ENCODE results near the gene PSD4. TPM values are rescaled to one million over a fixed set of nuclear protein-coding genes. Genes with fewer than 3 reads are reported as not detected.

Gene PSD4
- total RNA-seq, 1 experiment from 2014 or later, result 46.6 TPM

- H3K27ac ChIP-seq (ENCODE audit: low read length), result no peak overlapping the region
- H3K4me1 ChIP-seq (ENCODE audit: insufficient read depth, low read length), result peaks cover 19% of the 10 kb centered on the region
- intact Hi-C loops (cut with micrococcal nuclease), result no loop called here
- H3K79me2 ChIP-seq (ENCODE audit: low read length), result peaks cover 39% of the 10 kb centered on the region
- ATAC-seq (no peak), DNase-seq (no peak)
- ChIA-PET POLR2A (ENCODE audit: unreplicated experiment) (no interaction called here), CTCF (interaction anchor here (0.6 kb wide), 1 partner anchor 24 kb away, joined by 3 read pairs; no protein-coding TSS in a partner anchor)
- no peaks in the 10 kb centered on the region for H3K9me2 ChIP-seq (replicated peaks; ENCODE audit: low read length)
- H3K36me3 ChIP-seq (ENCODE audit: low read depth, low read length), result no peaks in the 10 kb centered on the region
- no peaks in the 10 kb centered on the region for H3K27me3 ChIP-seq (ENCODE audit: low read length)
- no peak overlapping the region for H3K9ac ChIP-seq (ENCODE audit: low read length)
- BruUV-seq (replicated peaks), result no TSS peak
- H3K4me2 ChIP-seq (ENCODE audit: low read length), result no peak overlapping the region
- no peak overlapping the region for H3K4me3 ChIP-seq (ENCODE audit: low read length)
- no peak overlapping the region for H2AFZ ChIP-seq (ENCODE audit: low read length)
- TF ChIP-seq EZH2phosphoT487 (IDR thresholded peaks at IDR 0.05; ENCODE audit: borderline replicate concordance, low read length), result no peak
- no peak for TF ChIP-seq CTCF (conservative IDR thresholded peaks at IDR 0.05; ENCODE audit: low read depth, low read length)
- TF ChIP-seq EZH2 (IDR thresholded peaks at IDR 0.05; ENCODE audit: low read length, unreplicated experiment), result no peak
- no peaks in the 10 kb centered on the region for H4K20me1 ChIP-seq (ENCODE audit: low read length)
- H3F3A ChIP-seq (ENCODE audit: low read length, unreplicated experiment), result no peaks in the 10 kb centered on the region
- no peaks in the 10 kb centered on the region for H3K9me3 ChIP-seq (ENCODE audit: low read length)
Observed at GRCh38 chr2:113162173-113162572, 11.6 kb upstream of the PSD4 start.

GRCh38 chr2:113162869-113163268 lies 10.9 kb upstream of the PSD4 start:
- Histone ChIP-seq H3K9ac (ENCODE audit: low read length) (no peak overlapping the region), H4K20me1 (ENCODE audit: low read length) (no peaks in the 10 kb centered on the region), H3K4me1 (ENCODE audit: insufficient read depth, low read length) (peaks cover 17% of the 10 kb centered on the region), H3K4me2 (ENCODE audit: low read length) (no peak overlapping the region), H2AFZ (ENCODE audit: low read length) (no peak overlapping the region), H3F3A (ENCODE audit: low read length, unreplicated experiment) (no peaks in the 10 kb centered on the region), H3K9me2 (replicated peaks; ENCODE audit: low read length) (no peaks in the 10 kb centered on the region), H3K9me3 (ENCODE audit: low read length) (no peaks in the 10 kb centered on the region), H3K27me3 (ENCODE audit: low read length) (no peaks in the 10 kb centered on the region), H3K79me2 (ENCODE audit: low read length) (peaks cover 34% of the 10 kb centered on the region), H3K4me3 (ENCODE audit: low read length) (no peak overlapping the region), H3K27ac (ENCODE audit: low read length) (no peak overlapping the region), H3K36me3 (ENCODE audit: low read depth, low read length) (no peaks in the 10 kb centered on the region)
- intact Hi-C loops (cut with micrococcal nuclease), result no loop called here
- TF ChIP-seq CTCF (conservative IDR thresholded peaks at IDR 0.05; ENCODE audit: low read depth, low read length), result no peak
- no peak for TF ChIP-seq EZH2phosphoT487 (IDR thresholded peaks at IDR 0.05; ENCODE audit: borderline replicate concordance, low read length)
- no peak for TF ChIP-seq EZH2 (IDR thresholded peaks at IDR 0.05; ENCODE audit: low read length, unreplicated experiment)
- DNase-seq, result no peak
- no peak for ATAC-seq
- ChIA-PET POLR2A (ENCODE audit: unreplicated experiment) (no interaction called here), CTCF (interaction anchor here (0.6 kb wide), 1 partner anchor 25 kb away, joined by 3 read pairs; no protein-coding TSS in a partner anchor)
- BruUV-seq (replicated peaks), result no TSS peak

- intact Hi-C loops (cut with micrococcal nuclease), result no loop called here
- H2AFZ ChIP-seq (ENCODE audit: low read length), result no peak overlapping the region
- no peak overlapping the region for H3K4me2 ChIP-seq (ENCODE audit: low read length)
- H4K20me1 ChIP-seq (ENCODE audit: low read length), result no peaks in the 10 kb centered on the region
- H3K9ac ChIP-seq (ENCODE audit: low read length), result no peak overlapping the region
- CTCF ChIA-PET, result no interaction called here
- no peaks in the 10 kb centered on the region for H3K9me2 ChIP-seq (replicated peaks; ENCODE audit: low read length)
- H3K27ac ChIP-seq (ENCODE audit: low read length), result no peak overlapping the region
- POLR2A ChIA-PET (ENCODE audit: unreplicated experiment), result interaction anchor here (0.5 kb wide), 1 partner anchor 95 kb away, joined by 3 read pairs; no protein-coding TSS in a partner anchor
- peaks cover 3% of the 10 kb centered on the region for H3K4me1 ChIP-seq (ENCODE audit: insufficient read depth, low read length)
- BruUV-seq (replicated peaks), result no TSS peak
- H3F3A ChIP-seq (ENCODE audit: low read length, unreplicated experiment), result no peaks in the 10 kb centered on the region
- H3K27me3 ChIP-seq (ENCODE audit: low read length), result no peaks in the 10 kb centered on the region
- no peak for DNase-seq
- no peaks in the 10 kb centered on the region for H3K9me3 ChIP-seq (ENCODE audit: low read length)
- TF ChIP-seq CTCF (conservative IDR thresholded peaks at IDR 0.05; ENCODE audit: low read depth, low read length), result no peak
- no peak for ATAC-seq
- H3K36me3 ChIP-seq (ENCODE audit: low read depth, low read length), result no peaks in the 10 kb centered on the region; the same call in 1 of the 2 replicates
- H3K4me3 ChIP-seq (ENCODE audit: low read length), result no peak overlapping the region
- H3K79me2 ChIP-seq (ENCODE audit: low read length), result peaks cover 21% of the 10 kb centered on the region
Observed at GRCh38 chr2:113164215-113164929, 9.4 kb upstream of the PSD4 start.

Measured in PC-3 (cell line).